HEK293 (cell line): ENCODE results near the gene BAK1.
A peak's percentile ranks its signal among the peaks of the same experiment; 100 is the strongest.
"Not testable (repeated sequence)": the region's sequence is repeated elsewhere in the genome, so short reads cannot be mapped to it uniquely, and the experiment has no call there.

Experiments used
- CTCF ChIA-PET: fragments of 350-600 bp; formaldehyde crosslinking; extraction: SDS; loops from one replicate; lab custom pipeline; 2021; ENCODE audit warnings: antibody characterized with exemption; lab: Yijun Ruan, JAX
- POLR2A ChIA-PET: fragments of 300-600 bp; formaldehyde crosslinking; extraction: SDS; loops from one replicate; lab custom pipeline; 2020; ENCODE audit warnings: antibody characterized with exemption, inconsistent platforms; lab: Yijun Ruan, JAX
- H3K27ac ChIP-seq: fragments of 200-500 bp; sonication (Bioruptor generic); 2 replicates; pipeline ENCODE4 v1.5.1; 2014; ENCODE audit warnings: low read depth, low read length, control low read depth, inconsistent platforms; ENCODE audit errors: extremely low read depth
- H3K36me3 ChIP-seq, 2 experiments: fragments of 200-500 bp in 1 of 2; sonication (Bioruptor generic) in 1 of 2; 1 replicate in 1 of 2; 2 replicates in 1 of 2; pipeline ENCODE4 v1.5.1; 2014 to 2017; ENCODE audit warnings: inconsistent platforms in 2 of 2, low read length in 2 of 2; ENCODE audit not compliant: control insufficient read depth in 2 of 2, insufficient read depth in 1 of 2
- H3K4me1 ChIP-seq: fragments of 200-500 bp; sonication (Bioruptor generic); 2 replicates; pipeline ENCODE4 v1.5.1; 2014; ENCODE audit warnings: mild to moderate bottlenecking, low read length, inconsistent platforms; ENCODE audit not compliant: control insufficient read depth, insufficient read depth
- H3K4me3 ChIP-seq: 2 replicates; pipeline ENCODE4 v1.5.1; 2011; ENCODE audit warnings: low read depth, mild to moderate bottlenecking, control low read depth, low read length, moderate library complexity
- H3K9me3 ChIP-seq: fragments of 200-500 bp; sonication (Bioruptor generic); 2 replicates; pipeline ENCODE4 v1.5.1; 2014; ENCODE audit warnings: low read depth, low read length, inconsistent platforms; ENCODE audit not compliant: control insufficient read depth, insufficient read depth
- KLF10 ChIP-seq: fragments of 450-650 bp; IDR thresholded peaks from 2 replicates; pipeline ENCODE4 v1.5.1; 2018; ENCODE audit warnings: missing biosample characterization, mild to moderate bottlenecking, missing genetic modification characterization
- KLF8 ChIP-seq: fragments of 450-650 bp; formaldehyde crosslinking; IDR thresholded peaks from 2 replicates; pipeline ENCODE4 v1.5.1; 2016; ENCODE audit warnings: missing biosample characterization, missing genetic modification characterization
- OSR2 ChIP-seq: fragments of 450-650 bp; formaldehyde crosslinking; IDR thresholded peaks from 2 replicates; pipeline ENCODE4 v1.5.1; 2016; ENCODE audit warnings: missing biosample characterization, missing genetic modification characterization
- PRDM1 ChIP-seq: fragments of 450-650 bp; formaldehyde crosslinking; IDR thresholded peaks from 2 replicates; pipeline ENCODE4; 2016; ENCODE audit warnings: missing biosample characterization, missing genetic modification characterization
- ZBTB17 ChIP-seq: fragments of 450-650 bp; formaldehyde crosslinking; IDR thresholded peaks from 2 replicates; pipeline ENCODE4 v1.5.1; 2016; ENCODE audit warnings: missing biosample characterization, missing genetic modification characterization
- ZNF169 ChIP-seq: fragments of 450-650 bp; formaldehyde crosslinking; IDR thresholded peaks from 2 replicates; pipeline ENCODE4 v1.5.1; 2016; ENCODE audit warnings: missing biosample characterization, missing genetic modification characterization
- ZNF362 ChIP-seq: fragments of 450-650 bp; formaldehyde crosslinking; IDR thresholded peaks from 2 replicates; pipeline ENCODE4 v1.5.1; 2016; ENCODE audit warnings: missing biosample characterization, missing genetic modification characterization
- ZNF561 ChIP-seq: fragments of 450-650 bp; IDR thresholded peaks from 2 replicates; pipeline ENCODE4 v1.5.1; 2018; ENCODE audit warnings: missing biosample characterization, missing genetic modification characterization, borderline replicate concordance
- ZNF596 ChIP-seq: fragments of 450-650 bp; IDR thresholded peaks from 2 replicates; pipeline ENCODE4 v1.5.0; 2018; ENCODE audit warnings: missing biosample characterization, mild to moderate bottlenecking, missing genetic modification characterization, moderate library complexity
- ZNF660 ChIP-seq: fragments of 450-650 bp; IDR thresholded peaks from 2 replicates; pipeline ENCODE4 v1.5.1; 2018; ENCODE audit warnings: missing biosample characterization, mild to moderate bottlenecking, missing genetic modification characterization
- ZNF76 ChIP-seq: fragments of 450-650 bp; formaldehyde crosslinking; IDR thresholded peaks from 2 replicates; pipeline ENCODE4; 2016; ENCODE audit warnings: low read depth, missing biosample characterization, missing genetic modification characterization, borderline replicate concordance
- ZSCAN23 ChIP-seq: fragments of 450-650 bp; formaldehyde crosslinking; IDR thresholded peaks from 2 replicates; pipeline ENCODE4 v1.5.1; 2016; ENCODE audit warnings: missing biosample characterization, missing genetic modification characterization
- TF ChIP-seq, protein P1 (sequence below): fragments of 450-650 bp; formaldehyde crosslinking; IDR thresholded peaks from 2 replicates; pipeline ENCODE4 v1.5.1; 2016; ENCODE audit warnings: missing biosample characterization, missing genetic modification characterization
- TF ChIP-seq, protein P2 (sequence below): fragments of 450-650 bp; formaldehyde crosslinking; IDR thresholded peaks from 2 replicates; pipeline ENCODE4; 2016; ENCODE audit warnings: missing biosample characterization, missing genetic modification characterization
- TF ChIP-seq, protein P3 (sequence below): fragments of 450-650 bp; formaldehyde crosslinking; IDR thresholded peaks from 2 replicates; pipeline ENCODE4 v1.5.1; 2017; ENCODE audit warnings: missing biosample characterization, missing genetic modification characterization
- TF ChIP-seq, protein P4 (sequence below): fragments of 450-650 bp; formaldehyde crosslinking; IDR thresholded peaks from 2 replicates; pipeline ENCODE4 v1.5.1; 2017; ENCODE audit warnings: missing biosample characterization, missing genetic modification characterization

BAK1 gene

DNA sequence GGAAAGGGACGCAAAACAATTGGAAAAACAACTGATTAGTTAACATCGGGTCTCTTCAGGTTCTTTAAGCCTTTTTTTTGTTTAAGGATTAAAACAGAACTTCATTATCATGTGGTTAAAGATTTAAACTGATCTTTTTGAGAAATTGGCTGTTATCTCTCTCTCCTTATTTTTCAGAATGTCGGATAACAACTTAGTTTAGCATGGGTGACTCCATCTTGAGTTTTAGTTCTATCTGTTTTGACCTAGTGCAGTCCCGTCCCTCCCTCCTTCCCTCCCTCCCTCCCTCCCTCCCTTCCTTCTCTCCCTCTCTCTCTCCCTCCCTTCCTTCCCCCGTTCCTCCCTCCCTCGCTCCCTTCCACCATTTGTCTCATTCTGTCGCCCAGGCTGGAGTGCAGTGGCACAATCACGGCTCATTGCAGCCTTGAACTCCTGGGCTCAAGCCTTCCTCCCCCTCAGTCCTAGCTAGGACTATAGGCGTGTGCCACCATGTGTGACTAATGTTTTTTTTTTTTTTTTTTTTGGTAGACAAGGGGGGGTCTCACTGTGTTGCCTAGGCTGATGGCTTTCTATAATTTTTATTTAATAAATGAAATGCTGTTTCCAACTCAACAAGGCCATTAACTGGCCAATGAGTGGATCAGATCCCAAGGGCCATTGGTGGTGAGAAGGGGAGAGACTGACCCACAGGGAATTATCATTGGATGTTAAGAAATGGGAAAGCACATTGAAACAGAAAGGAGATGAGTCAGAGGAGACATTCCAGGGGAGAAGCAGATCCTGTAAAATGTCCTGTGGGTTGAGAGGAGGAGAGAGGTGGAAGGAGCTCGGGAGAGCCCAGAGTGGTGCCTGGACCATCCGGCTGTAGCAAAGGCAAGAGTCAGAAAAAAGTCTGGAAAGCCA, 13.6 kb downstream of the BAK1 start:
- no peaks in the 10 kb centered on the region for H3K9me3 ChIP-seq
- H3K36me3 ChIP-seq = peaks cover 0 to 6% of the 10 kb centered on the region in 2 experiments; a peak in 1 of 3 replicates
- TF ChIP-seq PRDM1 (tag by site-specific recombination) (peak; percentile 59), OSR2 (tag by site-specific recombination) (no peak)
- H3K27ac ChIP-seq = no peak overlapping the region
- ChIA-PET POLR2A (interaction anchor here (0.7 kb wide), 1 partner anchor 32 kb away, joined by 4 read pairs; no protein-coding TSS in a partner anchor), CTCF (no interaction called here)
- no peak overlapping the region for H3K4me3 ChIP-seq
- no peaks in the 10 kb centered on the region for H3K4me1 ChIP-seq

DNA sequence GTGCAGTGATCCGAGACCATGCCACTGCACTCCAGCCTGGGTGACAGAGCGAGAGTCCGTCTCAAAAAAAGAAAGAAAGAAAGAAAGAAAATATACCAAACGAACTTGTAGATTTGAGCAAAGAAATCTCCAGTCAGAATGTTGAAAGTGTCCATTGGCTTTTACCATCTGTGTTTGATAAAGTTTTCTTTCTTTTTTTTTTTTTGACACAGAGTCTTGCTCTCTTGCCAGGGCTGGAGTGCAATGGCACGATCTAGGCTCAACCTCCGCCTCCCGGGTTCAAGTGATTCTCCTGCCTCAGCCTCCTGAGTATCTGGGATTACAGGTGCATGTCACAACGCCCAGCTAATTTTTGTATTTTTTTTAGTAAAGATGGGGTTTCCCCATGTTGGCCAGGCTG, 21.3 kb downstream of the BAK1 start:
- Histone ChIP-seq H3K4me1 (no peaks in the 10 kb centered on the region), H3K36me3 (no peaks in the 10 kb centered on the region), H3K9me3 (no peaks in the 10 kb centered on the region), H3K4me3 (no peak overlapping the region), H3K27ac (no peak overlapping the region)
- ChIA-PET POLR2A (no interaction called here), CTCF (interaction anchor here (0.6 kb wide), 1 partner anchor 174 kb away, joined by 4 read pairs; no protein-coding TSS in a partner anchor)
- no peak for TF ChIP-seq ZNF169 (tag by site-specific recombination)
- TF ChIP-seq ZNF596 = no peak
- TF ChIP-seq, protein P1, sequence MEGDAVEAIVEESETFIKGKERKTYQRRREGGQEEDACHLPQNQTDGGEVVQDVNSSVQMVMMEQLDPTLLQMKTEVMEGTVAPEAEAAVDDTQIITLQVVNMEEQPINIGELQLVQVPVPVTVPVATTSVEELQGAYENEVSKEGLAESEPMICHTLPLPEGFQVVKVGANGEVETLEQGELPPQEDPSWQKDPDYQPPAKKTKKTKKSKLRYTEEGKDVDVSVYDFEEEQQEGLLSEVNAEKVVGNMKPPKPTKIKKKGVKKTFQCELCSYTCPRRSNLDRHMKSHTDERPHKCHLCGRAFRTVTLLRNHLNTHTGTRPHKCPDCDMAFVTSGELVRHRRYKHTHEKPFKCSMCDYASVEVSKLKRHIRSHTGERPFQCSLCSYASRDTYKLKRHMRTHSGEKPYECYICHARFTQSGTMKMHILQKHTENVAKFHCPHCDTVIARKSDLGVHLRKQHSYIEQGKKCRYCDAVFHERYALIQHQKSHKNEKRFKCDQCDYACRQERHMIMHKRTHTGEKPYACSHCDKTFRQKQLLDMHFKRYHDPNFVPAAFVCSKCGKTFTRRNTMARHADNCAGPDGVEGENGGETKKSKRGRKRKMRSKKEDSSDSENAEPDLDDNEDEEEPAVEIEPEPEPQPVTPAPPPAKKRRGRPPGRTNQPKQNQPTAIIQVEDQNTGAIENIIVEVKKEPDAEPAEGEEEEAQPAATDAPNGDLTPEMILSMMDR = no peak
- TF ChIP-seq KLF8 = no peak
- TF ChIP-seq ZNF76 (tag by site-specific recombination) = no peak
- no peak for TF ChIP-seq ZSCAN23

DNA sequence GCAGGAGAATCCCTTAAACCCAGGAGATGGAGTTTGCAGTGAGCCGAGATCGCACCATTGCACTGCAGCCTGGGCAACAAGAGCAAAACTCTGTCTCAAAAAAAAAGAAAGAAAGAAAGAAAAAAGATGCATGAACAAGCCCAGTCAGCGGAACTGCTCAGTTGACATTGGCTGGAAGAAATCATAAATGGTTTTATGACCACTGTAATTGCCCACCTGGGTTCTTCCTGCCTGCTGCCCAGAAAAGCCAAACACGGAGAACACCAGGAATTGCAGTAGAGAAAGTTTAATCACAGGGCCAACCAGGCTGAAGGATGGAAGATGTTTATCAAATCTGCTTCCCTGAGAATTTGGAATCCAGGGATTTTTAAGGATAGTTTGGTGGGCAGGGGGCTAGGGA, 22.7 kb downstream of the BAK1 start:
- Histone ChIP-seq H3K4me3 (no peak overlapping the region), H3K36me3 (no peaks in the 10 kb centered on the region), H3K27ac (no peak overlapping the region), H3K4me1 (peaks cover 2% of the 10 kb centered on the region; the same call in 1 of the 2 replicates), H3K9me3 (no peaks in the 10 kb centered on the region)
- CTCF ChIA-PET = interaction anchor here (0.6 to 0.8 kb wide), 3 partner anchors 28 to 310 kb away, joined by 3 to 5 read pairs (median 3); no protein-coding TSS in a partner anchor
- POLR2A ChIA-PET = no interaction called here
- TF ChIP-seq, protein P2, sequence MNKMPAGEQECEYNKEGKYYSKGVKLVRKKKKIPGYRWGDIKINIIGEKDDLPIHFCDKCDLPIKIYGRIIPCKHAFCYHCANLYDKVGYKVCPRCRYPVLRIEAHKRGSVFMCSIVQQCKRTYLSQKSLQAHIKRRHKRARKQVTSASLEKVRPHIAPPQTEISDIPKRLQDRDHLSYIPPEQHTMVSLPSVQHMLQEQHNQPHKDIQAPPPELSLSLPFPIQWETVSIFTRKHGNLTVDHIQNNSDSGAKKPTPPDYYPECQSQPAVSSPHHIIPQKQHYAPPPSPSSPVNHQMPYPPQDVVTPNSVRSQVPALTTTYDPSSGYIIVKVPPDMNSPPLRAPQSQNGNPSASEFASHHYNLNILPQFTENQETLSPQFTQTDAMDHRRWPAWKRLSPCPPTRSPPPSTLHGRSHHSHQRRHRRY (tag by site-specific recombination) = no peak
- TF ChIP-seq, protein P3, sequence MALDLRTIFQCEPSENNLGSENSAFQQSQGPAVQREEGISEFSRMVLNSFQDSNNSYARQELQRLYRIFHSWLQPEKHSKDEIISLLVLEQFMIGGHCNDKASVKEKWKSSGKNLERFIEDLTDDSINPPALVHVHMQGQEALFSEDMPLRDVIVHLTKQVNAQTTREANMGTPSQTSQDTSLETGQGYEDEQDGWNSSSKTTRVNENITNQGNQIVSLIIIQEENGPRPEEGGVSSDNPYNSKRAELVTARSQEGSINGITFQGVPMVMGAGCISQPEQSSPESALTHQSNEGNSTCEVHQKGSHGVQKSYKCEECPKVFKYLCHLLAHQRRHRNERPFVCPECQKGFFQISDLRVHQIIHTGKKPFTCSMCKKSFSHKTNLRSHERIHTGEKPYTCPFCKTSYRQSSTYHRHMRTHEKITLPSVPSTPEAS (tag by site-specific recombination) = no peak
- no peak for TF ChIP-seq KLF10

GRCh38 chr6:33552883-33553282, 27.2 kb downstream of the BAK1 start:
- not testable (repeated sequence) for H3K9me3 ChIP-seq, H3K36me3 ChIP-seq, H3K4me3 ChIP-seq, H3K27ac ChIP-seq, H3K4me1 ChIP-seq
- POLR2A ChIA-PET = interaction anchor here (0.7 to 1.6 kb wide), 4 partner anchors 18 to 159 kb away, joined by 3 to 12 read pairs (median 6); partner anchors contain the start of gene ZBTB9
- CTCF ChIA-PET = interaction anchor here (0.6 to 0.7 kb wide), 2 partner anchors 145 to 155 kb away, joined by 3 to 4 read pairs; no protein-coding TSS in a partner anchor
- TF ChIP-seq ZNF362 (peak; percentile 74), ZNF660 (tag by site-specific recombination) (peak; percentile 50; the same call in 1 of the 2 replicates), ZBTB17 (tag by site-specific recombination) (peak; percentile 81), ZNF561 (0 out of 2 replicates have a peak, but pooled peaks have one; percentile 34)
- TF ChIP-seq, protein P4, sequence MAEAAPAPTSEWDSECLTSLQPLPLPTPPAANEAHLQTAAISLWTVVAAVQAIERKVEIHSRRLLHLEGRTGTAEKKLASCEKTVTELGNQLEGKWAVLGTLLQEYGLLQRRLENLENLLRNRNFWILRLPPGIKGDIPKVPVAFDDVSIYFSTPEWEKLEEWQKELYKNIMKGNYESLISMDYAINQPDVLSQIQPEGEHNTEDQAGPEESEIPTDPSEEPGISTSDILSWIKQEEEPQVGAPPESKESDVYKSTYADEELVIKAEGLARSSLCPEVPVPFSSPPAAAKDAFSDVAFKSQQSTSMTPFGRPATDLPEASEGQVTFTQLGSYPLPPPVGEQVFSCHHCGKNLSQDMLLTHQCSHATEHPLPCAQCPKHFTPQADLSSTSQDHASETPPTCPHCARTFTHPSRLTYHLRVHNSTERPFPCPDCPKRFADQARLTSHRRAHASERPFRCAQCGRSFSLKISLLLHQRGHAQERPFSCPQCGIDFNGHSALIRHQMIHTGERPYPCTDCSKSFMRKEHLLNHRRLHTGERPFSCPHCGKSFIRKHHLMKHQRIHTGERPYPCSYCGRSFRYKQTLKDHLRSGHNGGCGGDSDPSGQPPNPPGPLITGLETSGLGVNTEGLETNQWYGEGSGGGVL (tag by site-specific recombination) = 0 out of 2 replicates have a peak, but pooled peaks have one; percentile 33
